ENCODE measurements around the gene LDLRAP1.

The LDLRAP1 gene

DNA sequence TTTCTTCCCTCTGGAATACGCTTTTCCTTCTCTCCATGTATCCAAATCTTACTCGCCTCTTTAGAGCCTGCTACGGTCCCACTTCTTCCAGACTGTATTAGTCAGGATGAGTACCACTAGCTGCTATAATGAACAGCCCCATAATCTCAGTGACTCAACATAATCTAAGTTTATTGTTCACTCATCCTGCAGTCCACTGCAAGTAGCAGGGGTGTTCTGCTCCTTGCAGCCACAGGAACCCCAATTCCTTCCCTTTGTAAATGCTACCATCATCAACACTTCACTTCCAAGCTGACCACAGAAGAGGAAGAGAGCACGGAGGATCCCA is 18.1 kb upstream of the LDLRAP1 start:
- TF ChIP-seq, protein P1, sequence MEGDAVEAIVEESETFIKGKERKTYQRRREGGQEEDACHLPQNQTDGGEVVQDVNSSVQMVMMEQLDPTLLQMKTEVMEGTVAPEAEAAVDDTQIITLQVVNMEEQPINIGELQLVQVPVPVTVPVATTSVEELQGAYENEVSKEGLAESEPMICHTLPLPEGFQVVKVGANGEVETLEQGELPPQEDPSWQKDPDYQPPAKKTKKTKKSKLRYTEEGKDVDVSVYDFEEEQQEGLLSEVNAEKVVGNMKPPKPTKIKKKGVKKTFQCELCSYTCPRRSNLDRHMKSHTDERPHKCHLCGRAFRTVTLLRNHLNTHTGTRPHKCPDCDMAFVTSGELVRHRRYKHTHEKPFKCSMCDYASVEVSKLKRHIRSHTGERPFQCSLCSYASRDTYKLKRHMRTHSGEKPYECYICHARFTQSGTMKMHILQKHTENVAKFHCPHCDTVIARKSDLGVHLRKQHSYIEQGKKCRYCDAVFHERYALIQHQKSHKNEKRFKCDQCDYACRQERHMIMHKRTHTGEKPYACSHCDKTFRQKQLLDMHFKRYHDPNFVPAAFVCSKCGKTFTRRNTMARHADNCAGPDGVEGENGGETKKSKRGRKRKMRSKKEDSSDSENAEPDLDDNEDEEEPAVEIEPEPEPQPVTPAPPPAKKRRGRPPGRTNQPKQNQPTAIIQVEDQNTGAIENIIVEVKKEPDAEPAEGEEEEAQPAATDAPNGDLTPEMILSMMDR (IDR thresholded peaks at IDR 0.05; ENCODE audit: borderline replicate concordance, insufficient read depth, low read depth, low read length): no peak

DNA sequence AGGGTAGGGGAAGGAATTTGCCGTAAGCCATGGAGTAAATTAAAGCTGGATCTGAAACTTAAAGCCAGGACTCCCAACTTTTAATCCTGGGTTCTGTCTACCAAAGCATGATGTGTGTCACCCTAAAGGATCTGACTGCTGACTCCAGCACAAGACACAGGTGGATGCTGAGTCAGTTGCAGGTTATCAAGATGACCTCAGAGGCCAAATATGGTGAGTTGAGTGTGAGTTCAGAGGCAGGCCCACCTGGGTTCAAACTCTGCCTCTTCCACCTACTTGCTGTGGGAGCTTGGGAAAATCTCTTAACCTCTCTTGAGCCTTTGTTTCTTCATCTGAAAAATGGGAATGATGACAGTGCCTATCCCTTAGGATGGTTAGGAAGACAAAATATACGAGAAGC is 16.7 kb upstream of the LDLRAP1 start:
- TF ChIP-seq, protein P1 (IDR thresholded peaks at IDR 0.05; ENCODE audit: borderline replicate concordance, insufficient read depth, low read depth, low read length): no peak
- H3K4me3 ChIP-seq (ENCODE audit: low read depth, low read length): no peak overlapping the region

More for the DNA sequence above, 18.1 kb upstream of the LDLRAP1 start:
- H3K4me3 ChIP-seq (ENCODE audit: low read depth, low read length): no peak overlapping the region

DNA sequence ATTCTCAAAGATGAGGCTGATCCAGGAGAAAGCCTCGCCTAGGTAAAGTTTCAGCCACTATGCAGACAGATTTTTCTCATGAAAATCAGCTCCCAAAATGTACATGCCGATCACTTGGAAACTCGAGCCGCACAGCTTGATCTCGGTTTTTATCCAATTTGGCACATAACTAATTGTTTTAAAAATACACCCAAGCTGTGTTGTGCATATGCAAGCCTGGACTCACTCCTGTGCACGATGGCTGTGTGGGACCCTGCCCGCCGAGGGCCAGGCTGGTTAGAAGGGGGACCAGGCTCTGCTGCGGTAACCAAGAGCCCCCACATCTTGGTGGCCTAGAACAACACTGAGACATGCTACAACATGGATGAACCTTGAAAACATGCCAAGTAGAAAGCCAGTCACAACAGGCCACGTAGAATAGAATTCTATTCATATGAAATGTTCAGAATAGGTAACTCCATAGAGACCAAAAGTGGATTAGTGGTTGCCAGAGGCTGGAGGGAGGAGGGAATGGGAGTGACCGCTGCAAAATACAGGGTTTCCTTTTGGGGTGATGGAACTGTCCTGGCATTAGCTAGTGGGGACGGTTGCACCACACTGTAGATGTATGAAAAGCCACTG is 16.1 kb upstream of the LDLRAP1 start:
- TF ChIP-seq, protein P1 (IDR thresholded peaks at IDR 0.05; ENCODE audit: borderline replicate concordance, insufficient read depth, low read depth, low read length): no peak

DNA sequence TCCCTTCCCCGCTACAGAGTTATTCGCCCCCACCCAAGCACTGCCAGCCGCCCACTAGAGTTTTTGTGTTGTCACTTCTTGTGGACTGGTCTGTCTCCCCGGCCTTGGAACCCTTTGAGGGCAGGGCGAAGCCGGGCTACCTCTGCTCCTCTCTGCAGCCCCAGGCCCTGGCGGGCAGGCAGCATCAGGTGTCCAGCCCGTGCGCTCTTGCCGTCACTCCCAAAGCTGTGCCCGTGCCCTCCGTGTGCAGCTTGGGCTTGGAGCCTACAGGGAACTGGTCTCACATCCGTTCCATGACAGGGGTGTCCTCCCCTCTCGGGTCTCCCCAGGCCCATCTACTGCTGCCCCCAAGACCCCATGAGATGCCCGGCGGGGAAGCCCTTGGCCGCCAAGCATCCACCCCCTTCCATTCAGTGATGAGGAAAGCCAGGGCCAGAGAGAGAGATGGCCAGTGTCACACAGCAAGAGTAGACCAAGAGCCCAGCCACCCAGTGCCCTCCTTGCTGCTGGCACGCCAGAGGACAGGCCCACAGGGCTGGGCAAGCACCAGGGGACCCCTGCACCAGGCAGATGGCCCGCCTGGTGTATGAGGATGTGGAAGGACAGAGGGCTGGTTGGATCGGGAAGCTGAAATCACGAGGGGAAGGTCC is 15.3 kb upstream of the LDLRAP1 start:
- TF ChIP-seq, protein P1 (IDR thresholded peaks at IDR 0.05; ENCODE audit: borderline replicate concordance, insufficient read depth, low read depth, low read length): no peak
- no peak overlapping the region for H3K4me3 ChIP-seq (ENCODE audit: low read depth, low read length)

More for the DNA sequence above, 16.1 kb upstream of the LDLRAP1 start:
- H3K4me3 ChIP-seq (ENCODE audit: low read depth, low read length): no peak overlapping the region

DNA sequence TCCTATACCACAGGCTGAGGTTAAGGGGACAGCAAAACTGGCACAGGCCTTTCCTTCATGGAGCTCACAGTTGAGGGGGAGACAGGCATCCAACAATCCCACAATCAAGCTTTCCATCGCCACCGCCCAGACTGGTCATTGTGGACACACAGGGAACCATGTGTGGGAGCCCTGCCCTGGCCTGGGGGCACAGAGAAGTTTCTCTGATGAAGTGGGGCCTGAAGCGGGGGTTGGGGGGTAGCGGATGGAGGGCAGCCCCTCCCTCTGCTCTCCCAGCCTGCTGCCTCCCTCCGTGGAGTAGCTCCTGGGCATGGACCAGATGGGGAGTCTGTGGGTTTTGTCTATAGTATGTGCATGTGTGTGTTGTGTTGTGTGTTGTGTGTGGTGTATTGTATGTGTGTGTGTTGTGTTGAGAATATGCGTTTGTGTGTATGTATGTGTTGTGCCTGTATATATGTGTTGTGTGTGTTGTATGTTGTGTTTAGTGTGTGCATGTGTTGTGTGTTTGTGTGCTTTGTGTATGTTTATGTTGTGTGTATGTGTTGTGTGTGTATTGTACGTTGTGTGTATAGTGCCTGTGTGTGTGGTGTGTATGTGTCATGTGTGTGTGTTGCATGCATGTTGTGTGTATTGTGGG is 14.4 kb upstream of the LDLRAP1 start:
- no peak overlapping the region for H3K4me3 ChIP-seq (ENCODE audit: low read depth, low read length)
- TF ChIP-seq, protein P1 (IDR thresholded peaks at IDR 0.05; ENCODE audit: borderline replicate concordance, insufficient read depth, low read depth, low read length): no peak

DNA sequence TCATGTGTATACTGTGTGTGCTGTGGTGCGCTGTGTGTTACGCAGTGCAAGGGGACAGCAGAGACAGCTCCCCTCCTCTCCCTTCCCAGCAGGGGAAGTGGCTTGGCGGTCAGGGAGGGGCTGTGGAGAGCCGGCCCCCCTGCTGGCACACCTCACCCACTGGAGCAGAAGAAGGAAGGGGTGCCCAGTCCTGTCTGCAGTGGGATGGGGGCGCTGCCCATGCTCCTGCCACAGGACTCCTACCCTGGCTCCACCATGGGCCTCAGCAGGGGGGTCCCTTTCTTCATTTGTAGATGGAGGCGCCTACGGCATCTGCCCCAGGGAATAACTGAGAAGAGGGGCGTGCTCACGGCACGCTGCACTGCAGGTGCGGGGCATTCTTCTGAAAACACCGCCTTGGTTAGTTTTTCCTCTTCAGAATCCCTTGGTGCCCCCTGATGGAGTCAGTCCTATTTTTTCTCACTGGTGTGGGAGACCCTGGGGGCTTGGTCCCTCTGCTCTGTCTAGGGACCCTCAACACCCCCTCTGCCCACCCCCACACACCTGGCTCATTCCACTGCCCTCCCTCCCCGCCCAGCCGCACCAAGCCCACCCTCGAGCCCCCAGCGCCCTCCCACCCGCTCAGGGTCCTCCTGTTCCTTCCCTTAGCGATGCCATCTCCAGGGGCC is 13.8 kb upstream of the LDLRAP1 start:
- no peak overlapping the region for H3K4me3 ChIP-seq (ENCODE audit: low read depth, low read length)
- TF ChIP-seq, protein P1 (IDR thresholded peaks at IDR 0.05; ENCODE audit: borderline replicate concordance, insufficient read depth, low read depth, low read length): no peak

All from GM12875 (cell line).